NCI-H82 treated with DMSO at 0.1 percent for 48 hours (cell line): ENCODE measurements around the gene GARIN5B.

Source experiments
- DNase-seq: peaks from one replicate; lab custom pipeline; 2025; ENCODE audit not compliant: unreplicated experiment; lab: John Stamatoyannopoulos, UW

Gene GARIN5B

GRCh38 chr19:55370305-55370988, 7.4 kb upstream of the GARIN5B start, which contains the start of gene IL11:
Gene IL11 (minus strand): TSS chr19:55370463. CDS start chr19:55370310, 153 bp downstream.
- DNase-seq = no peak

GRCh38 chr19:55369653-55370304, 6.7 kb upstream of the GARIN5B start:
- DNase-seq = peak; percentile 38

GRCh38 chr19:55368701-55369563, 5.9 kb upstream of the GARIN5B start:
- DNase-seq = no peak

GRCh38 chr19:55368106-55368505, 5.0 kb upstream of the GARIN5B start:
- no peak for DNase-seq

GRCh38 chr19:55366790-55367189, 3.7 kb upstream of the GARIN5B start:
- DNase-seq = no peak

GRCh38 chr19:55365964-55366363, 2.9 kb upstream of the GARIN5B start:
- DNase-seq = no peak

GRCh38 chr19:55365245-55365644, 2.2 kb upstream of the GARIN5B start:
- no peak for DNase-seq

- DNase-seq = no peak
Measured at GRCh38 chr19:55362174-55362989, 678 bp downstream of the GARIN5B start.

GRCh38 chr19:55360902-55361301, 2.2 kb downstream of the GARIN5B start:
- no peak for DNase-seq

- DNase-seq = no peak
Measured at GRCh38 chr19:55358943-55359908, 3.8 kb downstream of the GARIN5B start.

- no peak for DNase-seq
Measured at GRCh38 chr19:55358493-55358892, 4.6 kb downstream of the GARIN5B start.

GRCh38 chr19:55355213-55355821, 7.7 kb downstream of the GARIN5B start:
- DNase-seq = no peak

- no peak for DNase-seq
Measured at GRCh38 chr19:55354698-55355212, 8.3 kb downstream of the GARIN5B start, which contains the start of gene COX6B2. Gene COX6B2 (minus strand): TSS chr19:55354719. CDS start chr19:55354521, 198 bp downstream.

GRCh38 chr19:55353803-55354697, 9.0 kb downstream of the GARIN5B start:
- peak; percentile 11 for DNase-seq

- no peak for DNase-seq
Measured at GRCh38 chr19:55353356-55353802, 9.7 kb downstream of the GARIN5B start.

- DNase-seq = no peak
Measured at GRCh38 chr19:55352549-55353145, 10.4 kb downstream of the GARIN5B start.

- DNase-seq = no peak
Measured at GRCh38 chr19:55352040-55352439, 11.0 kb downstream of the GARIN5B start.
